ENCODE data around the gene RPS25.

DNA sequence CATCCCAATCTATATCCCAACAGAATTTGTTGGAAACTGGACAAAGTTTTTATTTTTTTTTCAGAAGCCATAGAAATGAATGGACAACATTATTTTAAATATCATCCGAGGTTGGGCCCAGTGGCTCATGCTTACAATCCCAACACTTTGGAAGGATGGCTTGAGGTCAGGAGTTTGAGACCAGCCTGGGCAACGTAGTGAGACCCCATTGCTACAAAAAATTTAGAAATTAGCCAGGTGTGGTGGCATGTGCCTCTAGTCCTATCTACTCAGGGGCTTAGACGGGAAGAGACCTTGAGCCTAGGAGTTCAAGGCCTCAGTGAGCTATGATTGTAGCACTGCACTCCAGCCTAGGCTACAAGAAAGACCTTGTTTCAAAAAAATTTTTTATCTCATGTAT is 16.7 kb upstream of the RPS25 start:
- TF ChIP-seq, protein P1, sequence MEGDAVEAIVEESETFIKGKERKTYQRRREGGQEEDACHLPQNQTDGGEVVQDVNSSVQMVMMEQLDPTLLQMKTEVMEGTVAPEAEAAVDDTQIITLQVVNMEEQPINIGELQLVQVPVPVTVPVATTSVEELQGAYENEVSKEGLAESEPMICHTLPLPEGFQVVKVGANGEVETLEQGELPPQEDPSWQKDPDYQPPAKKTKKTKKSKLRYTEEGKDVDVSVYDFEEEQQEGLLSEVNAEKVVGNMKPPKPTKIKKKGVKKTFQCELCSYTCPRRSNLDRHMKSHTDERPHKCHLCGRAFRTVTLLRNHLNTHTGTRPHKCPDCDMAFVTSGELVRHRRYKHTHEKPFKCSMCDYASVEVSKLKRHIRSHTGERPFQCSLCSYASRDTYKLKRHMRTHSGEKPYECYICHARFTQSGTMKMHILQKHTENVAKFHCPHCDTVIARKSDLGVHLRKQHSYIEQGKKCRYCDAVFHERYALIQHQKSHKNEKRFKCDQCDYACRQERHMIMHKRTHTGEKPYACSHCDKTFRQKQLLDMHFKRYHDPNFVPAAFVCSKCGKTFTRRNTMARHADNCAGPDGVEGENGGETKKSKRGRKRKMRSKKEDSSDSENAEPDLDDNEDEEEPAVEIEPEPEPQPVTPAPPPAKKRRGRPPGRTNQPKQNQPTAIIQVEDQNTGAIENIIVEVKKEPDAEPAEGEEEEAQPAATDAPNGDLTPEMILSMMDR (IDR thresholded peaks at IDR 0.05) = no peak
- no peak for TF ChIP-seq POLR2A (IDR thresholded peaks at IDR 0.05)

Measured in esophagus squamous epithelium (tissue), 4 donors.